Measurements from ENCODE around the gene PKP4. TPM values are rescaled to one million over a fixed set of nuclear protein-coding genes. Genes with fewer than 3 reads are reported as not detected.

PKP4 gene
- total RNA-seq, 1 experiment from 2014 or later, result 55.2 TPM

- DNase-seq (ENCODE audit: low read depth, low spot score), result no peak
- peaks cover 0 to 15% of the 10 kb centered on the region in 2 experiments; a peak in 2 of 4 replicates for H3K4me1 ChIP-seq (ENCODE audit: control insufficient read depth in 1 of 2, insufficient read depth in 2 of 2, low read length in 2 of 2)
- H2AFZ ChIP-seq (ENCODE audit: low read depth, low read length, poor library complexity, severe bottlenecking), result no peak overlapping the region
- ATAC-seq, result no peak
- BruUV-seq (replicated peaks), result no TSS peak
- RAD21 ChIA-PET (ENCODE audit: low non-redundant PET in 1 of 2, low total read pairs in 2 of 2, uncharacterized antibody in 2 of 2, unreplicated experiment in 2 of 2), result no interaction called here
- POLR2A ChIA-PET, result no interaction called here
- H3K9me2 ChIP-seq (ENCODE audit: insufficient read depth), result no peaks in the 10 kb centered on the region
- H3K4me2 ChIP-seq (ENCODE audit: low read length), result no peak overlapping the region
- CTCF ChIA-PET, result no interaction called here
- H3K36me3 ChIP-seq (ENCODE audit: control insufficient read depth in 1 of 2, insufficient read depth in 2 of 2, low read length in 2 of 2), result no peaks in the 10 kb centered on the region
- H3K4me3 ChIP-seq (replicated peaks in 1 of 2; ENCODE audit: low read depth in 1 of 2, low read length in 2 of 2), result no peak overlapping the region
- H3K9me3 ChIP-seq (ENCODE audit: control insufficient read depth in 1 of 2, insufficient read depth in 1 of 2, low read depth in 1 of 2, low read length in 2 of 2), result no peaks in the 10 kb centered on the region
- intact Hi-C loops (cut with micrococcal nuclease), result no loop called here
- TF ChIP-seq ZNF274 (IDR thresholded peaks at IDR 0.05; ENCODE audit: low read depth, low read length), result no peak
- no peak for TF ChIP-seq ZBTB33 (IDR thresholded peaks at IDR 0.05; ENCODE audit: extremely low read depth, insufficient replicate concordance, low read length)
- no peak for TF ChIP-seq EGR1 (IDR thresholded peaks at IDR 0.05; ENCODE audit: low read depth)
- no peak for TF ChIP-seq ZFX (IDR thresholded peaks at IDR 0.05)
- no peak overlapping the region for H3K27ac ChIP-seq (ENCODE audit: low read depth, low read length)
- H3K79me2 ChIP-seq (ENCODE audit: insufficient read depth, low read length), result no peaks in the 10 kb centered on the region
- no peaks in the 10 kb centered on the region for H4K20me1 ChIP-seq (ENCODE audit: insufficient read depth)
- H3K27me3 ChIP-seq (ENCODE audit: insufficient read depth, low read length), result no peaks in the 10 kb centered on the region
- no peak overlapping the region for H3K9ac ChIP-seq (ENCODE audit: low read length)
Measured at GRCh38 chr2:158616480-158617000, 159.8 kb downstream of the PKP4 start.

DNA sequence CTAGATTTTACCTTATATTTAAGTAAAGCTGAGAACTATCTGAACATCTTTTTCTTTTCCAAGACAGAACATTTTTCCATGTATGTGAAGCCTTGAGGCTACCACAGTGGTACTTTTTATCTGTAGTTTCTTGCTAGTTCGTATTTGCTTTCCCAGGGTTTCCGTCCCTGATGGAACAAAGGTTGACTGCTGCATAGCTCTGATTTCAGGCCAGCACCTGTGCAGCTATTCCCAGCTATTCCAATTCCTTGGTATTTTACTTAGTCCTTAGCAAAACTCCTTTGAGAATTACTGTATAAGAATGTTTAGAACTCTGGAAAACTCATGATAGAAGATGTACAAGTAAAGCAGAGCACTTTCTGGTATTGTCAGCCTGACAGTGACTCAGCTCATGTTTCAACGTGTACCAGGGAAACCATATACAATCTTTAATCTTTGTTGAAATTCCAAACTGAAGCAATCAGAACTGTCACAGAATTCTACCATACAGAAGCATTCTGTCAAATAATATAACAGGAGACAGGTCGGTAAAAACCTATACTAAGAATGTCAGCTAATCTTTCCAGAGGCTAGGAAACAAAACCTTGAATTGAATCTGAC lies 162.2 kb downstream of the PKP4 start:
- RAD21 ChIA-PET (ENCODE audit: low non-redundant PET in 1 of 2, low total read pairs in 2 of 2, uncharacterized antibody in 2 of 2, unreplicated experiment in 2 of 2), result no interaction called here
- H3K36me3 ChIP-seq (ENCODE audit: control insufficient read depth in 1 of 2, insufficient read depth in 2 of 2, low read length in 2 of 2), result peaks cover 0 to 11% of the 10 kb centered on the region in 2 experiments; a peak in 1 of 4 replicates
- H3K9ac ChIP-seq (ENCODE audit: low read length), result no peak overlapping the region
- no peak overlapping the region for H2AFZ ChIP-seq (ENCODE audit: low read depth, low read length, poor library complexity, severe bottlenecking)
- no peaks in the 10 kb centered on the region for H3K9me2 ChIP-seq (ENCODE audit: insufficient read depth)
- POLR2A ChIA-PET, result no interaction called here
- no peaks in the 10 kb centered on the region for H4K20me1 ChIP-seq (ENCODE audit: insufficient read depth)
- DNase-seq (ENCODE audit: low read depth, low spot score), result no peak
- no peak overlapping the region for H3K4me3 ChIP-seq (replicated peaks in 1 of 2; ENCODE audit: low read depth in 1 of 2, low read length in 2 of 2)
- no peaks in the 10 kb centered on the region for H3K79me2 ChIP-seq (ENCODE audit: insufficient read depth, low read length)
- H3K27ac ChIP-seq (ENCODE audit: low read depth, low read length), result no peak overlapping the region
- CTCF ChIA-PET, result interaction anchor here (1.5 to 1.7 kb wide), 2 partner anchors 440 to 595 kb away, joined by 5 to 9 read pairs; no protein-coding TSS in a partner anchor
- no peaks in the 10 kb centered on the region for H3K27me3 ChIP-seq (ENCODE audit: insufficient read depth, low read length)
- no peak for TF ChIP-seq ZNF274 (IDR thresholded peaks at IDR 0.05; ENCODE audit: low read depth, low read length)
- intact Hi-C loops (cut with micrococcal nuclease), result no loop called here
- no TSS peak for BruUV-seq (replicated peaks)
- H3K4me2 ChIP-seq (ENCODE audit: low read length), result peak overlapping the region; percentile 24; the same call in 1 of the 2 replicates
- peaks cover 0 to 15% of the 10 kb centered on the region in 2 experiments; a peak in 2 of 4 replicates for H3K4me1 ChIP-seq (ENCODE audit: control insufficient read depth in 1 of 2, insufficient read depth in 2 of 2, low read length in 2 of 2)
- no peak for ATAC-seq
- no peaks in the 10 kb centered on the region for H3K9me3 ChIP-seq (ENCODE audit: control insufficient read depth in 1 of 2, insufficient read depth in 1 of 2, low read depth in 1 of 2, low read length in 2 of 2)

Data from HCT116 (cell line).